IPS-15b (cell line): Measurements from ENCODE around the gene C9orf78.

ENCODE experiments used
- H3K27me3 ChIP-seq: one replicate; pipeline ENCODE4 v1.6.1; 2013; ENCODE audit warnings: low read length; ENCODE audit not compliant: control insufficient read depth, insufficient read depth
- H3K36me3 ChIP-seq: one replicate; pipeline ENCODE4 v1.6.1; 2013; ENCODE audit warnings: low read length; ENCODE audit not compliant: control insufficient read depth, insufficient read depth
- H3K4me1 ChIP-seq: one replicate; pipeline ENCODE4 v1.6.1; 2013; ENCODE audit warnings: mild to moderate bottlenecking, low read length; ENCODE audit not compliant: control insufficient read depth, insufficient read depth
- H3K4me3 ChIP-seq: one replicate; pipeline ENCODE4 v1.5.1; 2013; ENCODE audit warnings: low read depth, low read length
- H3K9ac ChIP-seq: one replicate; pipeline ENCODE4 v1.6.1; 2013; ENCODE audit warnings: low read depth, mild to moderate bottlenecking, low read length
- H3K9me3 ChIP-seq: one replicate; pipeline ENCODE4 v1.6.1; 2013; ENCODE audit warnings: mild to moderate bottlenecking, low read length; ENCODE audit not compliant: control insufficient read depth, insufficient read depth

Gene C9orf78

GRCh38 chr9:129875181-129875611, 40.1 kb upstream of the C9orf78 start:
- H3K4me1 ChIP-seq, result no peaks in the 10 kb centered on the region
- no peaks in the 10 kb centered on the region for H3K27me3 ChIP-seq
- H3K9me3 ChIP-seq, result no peaks in the 10 kb centered on the region
- H3K9ac ChIP-seq, result no peak overlapping the region
- H3K4me3 ChIP-seq, result no peak overlapping the region
- H3K36me3 ChIP-seq, result peaks cover 35% of the 10 kb centered on the region

GRCh38 chr9:129874261-129875101, 39.4 kb upstream of the C9orf78 start:
- Histone ChIP-seq H3K4me1 (no peaks in the 10 kb centered on the region), H3K36me3 (peaks cover 33% of the 10 kb centered on the region), H3K4me3 (no peak overlapping the region), H3K27me3 (no peaks in the 10 kb centered on the region), H3K9me3 (no peaks in the 10 kb centered on the region), H3K9ac (no peak overlapping the region)

- no peaks in the 10 kb centered on the region for H3K9me3 ChIP-seq
- peaks cover 29% of the 10 kb centered on the region for H3K36me3 ChIP-seq
- H3K4me1 ChIP-seq, result no peaks in the 10 kb centered on the region
- no peaks in the 10 kb centered on the region for H3K27me3 ChIP-seq
- no peak overlapping the region for H3K9ac ChIP-seq
- H3K4me3 ChIP-seq, result no peak overlapping the region
These were observed 38.6 kb upstream of the C9orf78 start for GRCh38 chr9:129873563-129874190.

GRCh38 chr9:129871046-129871445, 36.0 kb upstream of the C9orf78 start:
- H3K27me3 ChIP-seq, result no peaks in the 10 kb centered on the region
- H3K9ac ChIP-seq, result no peak overlapping the region
- no peak overlapping the region for H3K4me3 ChIP-seq
- H3K9me3 ChIP-seq, result no peaks in the 10 kb centered on the region
- H3K36me3 ChIP-seq, result peaks cover 30% of the 10 kb centered on the region
- H3K4me1 ChIP-seq, result no peaks in the 10 kb centered on the region

- H3K4me3 ChIP-seq, result no peak overlapping the region
These were observed 34.8 kb upstream of the C9orf78 start for GRCh38 chr9:129869585-129870501.

GRCh38 chr9:129868872-129869486, 33.9 kb upstream of the C9orf78 start:
- no peaks in the 10 kb centered on the region for H3K4me1 ChIP-seq
- H3K4me3 ChIP-seq, result no peak overlapping the region
- peaks cover 19% of the 10 kb centered on the region for H3K36me3 ChIP-seq
- no peak overlapping the region for H3K9ac ChIP-seq
- H3K27me3 ChIP-seq, result no peaks in the 10 kb centered on the region
- no peaks in the 10 kb centered on the region for H3K9me3 ChIP-seq

More at GRCh38 chr9:129869585-129870501, 34.8 kb upstream of the C9orf78 start:
- Histone ChIP-seq H3K36me3 (peaks cover 27% of the 10 kb centered on the region), H3K27me3 (no peaks in the 10 kb centered on the region), H3K9me3 (no peaks in the 10 kb centered on the region), H3K4me1 (no peaks in the 10 kb centered on the region), H3K9ac (no peak overlapping the region)

- Histone ChIP-seq H3K27me3 (no peaks in the 10 kb centered on the region), H3K9ac (no peak overlapping the region), H3K36me3 (peaks cover 14% of the 10 kb centered on the region), H3K4me1 (no peaks in the 10 kb centered on the region), H3K9me3 (no peaks in the 10 kb centered on the region), H3K4me3 (no peak overlapping the region)
These were observed 33.2 kb upstream of the C9orf78 start for GRCh38 chr9:129868023-129868871.

GRCh38 chr9:129867136-129868022, 32.3 kb upstream of the C9orf78 start:
- Histone ChIP-seq H3K9ac (no peak overlapping the region), H3K4me1 (no peaks in the 10 kb centered on the region), H3K27me3 (no peaks in the 10 kb centered on the region), H3K9me3 (no peaks in the 10 kb centered on the region), H3K4me3 (no peak overlapping the region), H3K36me3 (peaks cover 18% of the 10 kb centered on the region)

- H3K36me3 ChIP-seq, result peaks cover 18% of the 10 kb centered on the region
- no peaks in the 10 kb centered on the region for H3K9me3 ChIP-seq
- no peaks in the 10 kb centered on the region for H3K27me3 ChIP-seq
- no peaks in the 10 kb centered on the region for H3K4me1 ChIP-seq
- H3K4me3 ChIP-seq, result no peak overlapping the region
- H3K9ac ChIP-seq, result no peak overlapping the region
These were observed 31.5 kb upstream of the C9orf78 start for GRCh38 chr9:129866394-129867135.
